Renal cortex interstitium (tissue), 15 donors: Measurements from ENCODE around the gene MCOLN2. TPM values are rescaled to one million over a fixed set of nuclear protein-coding genes. Genes with fewer than 3 reads are reported as not detected.
A peak's percentile ranks its signal among the peaks of the same experiment; 100 is the strongest.
"Not testable (repeated sequence)": the region's sequence is repeated elsewhere in the genome, so short reads cannot be mapped to it uniquely, and the experiment has no call there.

Experiments used
- DNase-seq, 11 donors: peaks; one replicate each; pipeline ENCODE4 v3.0.0-alpha.2; 2013; ENCODE audit warnings: low read depth in 9 of 11, low spot score in 4 of 11; ENCODE audit errors: extremely low read depth in 1 of 11
- long read RNA-seq, 16 experiments: transcript quantifications; one replicate each; lab custom pipeline, GENCODE V29; 2026
- polyA plus RNA-seq, 3 donors: library from polyadenylated mRNA; unstranded; fragments of 120-200 nt; gene quantifications; one replicate each; pipeline ENCODE4 v1.2.1, GENCODE V29; 2013; ENCODE audit not compliant: insufficient read length in 3 of 3

MCOLN2 gene
- 1 to 10 TPM in 1 of 3 donors, under 1 TPM in 2; 0.93 to 1.6 (median 0.93) TPM for polyA plus RNA-seq
- long read RNA-seq, donor 1, result 0 reads
- long read RNA-seq, donor 2, result 0 reads
- long read RNA-seq, donor 3, result 0 reads
- long read RNA-seq, donor 4, result 0 reads
- long read RNA-seq, donor 5, result 0 reads
- long read RNA-seq, donor 6, result 0 reads
- long read RNA-seq, donor 7, result 0 reads
- long read RNA-seq, donor 8, result 0 reads
- long read RNA-seq, donor 9, partial matches to known transcripts, result 0 of 1 reads
- long read RNA-seq, donor 9, other reads (novel, unspliced or antisense), result 0 of 1 reads
- long read RNA-seq, donor 10, result 0 reads
- long read RNA-seq, donor 11, result 0 reads
- long read RNA-seq, donor 12, result 0 reads
- long read RNA-seq, donor 13, result 0 reads
- long read RNA-seq, donor 14, result 0 reads
- long read RNA-seq, donor 15, result 0 reads
- long read RNA-seq, donor 16, result 0 reads

DNA sequence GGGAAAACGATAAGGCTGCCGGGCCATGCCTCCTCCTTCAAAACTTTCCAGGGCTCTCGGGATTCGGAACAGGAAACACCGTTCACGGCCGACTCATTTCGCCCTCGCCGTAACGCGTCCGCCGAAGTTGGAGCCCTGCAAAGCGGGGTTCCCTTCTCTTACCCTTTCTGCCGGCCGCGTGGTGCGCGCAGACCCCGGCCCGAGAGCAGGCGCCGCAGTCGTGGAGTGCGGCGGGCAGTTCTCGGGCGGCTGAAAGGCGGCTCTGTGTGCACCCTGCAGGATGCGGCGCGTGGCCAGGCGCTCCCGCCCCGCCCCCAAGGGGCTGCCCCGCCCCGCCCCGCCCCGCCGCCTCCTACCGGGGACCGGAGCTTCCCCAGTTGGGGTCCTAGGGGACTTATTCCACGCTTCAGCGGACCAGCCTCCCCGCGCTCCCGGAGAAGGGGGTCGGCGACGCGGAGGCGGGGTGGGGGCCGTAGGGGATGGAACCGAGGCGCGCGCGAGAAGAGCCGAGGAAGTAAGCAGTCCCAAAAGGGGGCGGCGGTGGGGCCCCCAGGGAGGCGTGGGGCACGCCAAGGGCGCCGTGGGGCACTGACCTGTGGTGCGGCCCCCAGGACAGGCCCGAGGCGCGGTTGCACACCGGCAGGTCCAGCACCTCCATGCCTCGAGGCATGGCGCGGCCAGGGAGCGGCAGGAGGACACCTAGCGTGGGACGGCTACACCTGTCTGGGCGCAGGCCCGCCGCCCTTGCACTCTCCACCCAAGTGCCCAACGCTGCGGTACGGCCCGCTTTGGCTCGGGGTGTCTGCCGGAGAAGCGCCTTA, at the start of gene MCOLN2:
TSS of gene MCOLN2 (minus strand) at position 268 of the 821 bp plus-strand sequence. CDS start at position 27, 241 bp downstream.
- DNase-seq, result peak in 3 of 11 donors; percentile 0 to 26 (median 12)

DNA sequence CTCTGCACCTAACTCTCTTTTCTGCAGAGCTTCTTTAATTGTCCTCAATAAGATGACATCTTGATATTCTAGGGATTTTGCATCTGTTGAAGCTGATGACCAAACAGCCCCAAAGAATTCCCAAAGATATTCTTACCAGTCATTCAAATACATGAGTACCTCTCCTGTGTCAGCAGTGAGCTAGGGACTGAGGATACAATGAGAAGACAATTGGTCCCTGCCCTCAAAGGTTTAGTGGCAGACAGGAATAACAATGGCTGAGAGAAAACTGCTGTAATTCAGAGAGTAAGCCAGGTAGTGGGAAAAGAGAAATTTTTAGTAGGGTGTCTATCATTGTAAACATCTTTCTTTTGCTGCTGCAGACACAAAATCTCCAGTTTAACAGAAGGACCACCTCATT, 45.5 kb upstream of the MCOLN2 start:
- DNase-seq, result no peak

DNA sequence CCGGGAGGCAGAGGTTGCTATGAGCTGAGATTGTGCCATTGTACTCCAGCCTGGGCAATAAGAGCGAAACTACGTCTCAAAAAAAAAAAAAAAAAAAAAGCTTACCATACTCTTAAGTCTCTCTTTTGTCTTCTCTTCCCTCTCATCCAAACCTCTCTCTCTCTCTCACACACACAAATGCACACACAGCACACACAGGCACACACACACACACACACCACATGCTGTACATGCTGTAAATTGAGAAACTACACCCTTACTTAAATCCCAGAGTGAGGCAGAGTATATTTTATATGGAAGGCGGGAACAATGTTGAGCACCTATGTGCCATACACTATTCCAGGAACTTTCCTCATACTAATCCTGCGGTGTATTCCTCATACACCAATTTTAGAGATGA, 44.9 kb upstream of the MCOLN2 start:
- no peak for DNase-seq

DNA sequence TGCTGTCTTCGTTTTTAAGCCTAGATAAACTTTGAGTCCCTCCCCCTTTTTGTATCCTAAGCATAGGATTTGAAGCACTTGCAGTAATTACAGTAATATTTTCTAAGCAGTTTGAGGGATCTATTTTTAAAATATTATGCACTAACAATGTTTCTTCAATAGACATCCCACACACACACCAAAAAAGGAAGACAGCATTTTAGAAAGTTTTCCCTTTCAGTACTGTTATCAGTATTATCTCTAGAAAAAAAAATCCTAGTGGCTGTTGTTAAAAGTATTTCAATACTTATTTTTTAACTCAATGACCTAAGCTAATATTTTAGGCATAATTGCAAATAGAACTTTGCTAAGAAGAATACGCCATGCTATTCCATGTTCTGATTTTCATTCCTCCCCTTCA, 36.3 kb upstream of the MCOLN2 start:
- no peak for DNase-seq

DNA sequence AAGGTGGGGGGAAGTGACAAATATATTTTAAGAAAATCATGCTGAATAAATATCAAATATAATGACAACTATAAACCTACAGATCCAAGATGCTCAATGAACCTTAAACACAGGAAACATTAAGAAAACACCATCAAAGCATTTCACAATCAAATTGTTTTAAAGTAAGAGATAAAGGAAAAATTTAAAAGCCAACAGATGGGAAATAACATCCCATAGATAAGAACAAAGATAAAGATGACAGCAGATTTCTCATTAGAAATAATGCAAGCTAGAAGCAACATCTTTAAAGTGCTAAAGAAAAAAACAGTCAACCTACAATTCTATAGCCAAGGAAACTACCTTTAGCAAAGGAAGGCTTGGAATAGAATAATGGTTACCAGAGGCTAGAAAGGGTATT, 33.6 kb upstream of the MCOLN2 start:
- DNase-seq, result no peak

DNA sequence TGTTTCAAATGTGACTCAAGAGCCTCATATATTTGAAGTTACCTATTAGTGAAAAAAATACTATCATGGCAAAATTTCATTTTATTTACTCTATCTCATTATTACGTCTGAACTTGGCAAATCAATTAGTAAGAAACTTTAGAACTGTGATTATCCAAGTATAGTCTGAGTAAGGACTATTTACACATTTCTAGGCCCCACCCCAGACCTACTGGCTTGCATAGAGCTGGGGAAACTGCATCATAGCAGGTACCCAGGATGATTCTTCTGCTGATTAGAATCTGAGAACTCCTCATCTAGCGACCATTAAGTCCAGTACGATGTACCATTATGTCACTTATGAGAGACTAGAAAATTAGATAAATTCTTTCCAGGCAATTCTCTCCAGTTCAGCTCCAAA, 31.2 kb upstream of the MCOLN2 start:
- DNase-seq, result no peak

DNA sequence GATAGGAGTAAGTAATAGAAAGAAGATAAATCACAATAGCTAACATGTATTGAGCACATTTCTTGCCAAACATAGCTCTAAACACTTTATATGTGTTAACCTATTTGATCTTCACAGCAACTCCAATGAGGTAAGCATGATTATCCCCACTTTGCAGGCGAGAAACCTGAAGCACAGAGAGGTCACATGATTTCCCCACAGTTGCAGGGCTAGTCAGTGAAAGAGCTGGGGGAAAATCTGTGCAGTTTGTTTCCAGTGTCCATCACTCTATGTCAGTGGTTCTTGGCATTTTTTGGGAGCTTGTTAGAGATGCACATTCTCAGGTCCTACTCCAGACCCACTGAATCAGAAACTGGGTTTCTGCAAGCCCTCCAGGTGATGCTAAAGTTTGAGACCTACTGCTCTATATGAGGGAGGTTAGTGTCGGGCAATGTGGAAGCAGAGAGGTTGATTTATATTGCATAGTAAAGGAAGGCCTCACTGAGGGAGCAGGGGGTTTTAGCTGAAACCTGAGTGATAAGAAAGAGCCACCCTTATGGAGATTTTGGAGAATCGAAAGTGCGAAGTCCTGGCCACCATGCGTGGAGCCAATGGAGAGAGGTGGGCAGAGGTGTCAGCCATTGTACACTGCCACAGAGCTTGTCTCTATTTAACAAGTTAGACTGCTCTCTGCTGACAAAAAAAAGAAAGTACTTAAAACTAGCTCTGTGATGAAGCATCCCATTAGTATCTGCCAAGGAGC, 30.5 kb upstream of the MCOLN2 start:
- DNase-seq, result no peak

DNA sequence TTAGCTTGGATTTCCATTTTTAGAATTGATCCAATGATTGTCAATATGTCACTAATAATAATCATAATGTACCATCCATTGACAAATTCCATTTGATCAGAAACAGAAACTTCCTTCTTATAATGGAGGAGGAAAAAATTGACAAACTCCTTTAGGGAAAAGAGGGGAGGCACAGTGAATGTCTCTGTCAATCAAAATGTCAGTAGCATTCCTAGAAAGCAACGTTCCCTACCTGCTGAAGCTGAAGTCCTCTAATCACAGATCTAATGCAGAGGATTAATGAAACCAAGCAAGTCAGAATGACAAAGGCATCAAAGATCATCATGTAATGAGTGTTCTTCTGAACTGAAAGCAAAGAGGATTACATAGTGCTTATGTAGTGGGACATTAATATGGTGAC, 29.0 kb upstream of the MCOLN2 start:
- no peak for DNase-seq

DNA sequence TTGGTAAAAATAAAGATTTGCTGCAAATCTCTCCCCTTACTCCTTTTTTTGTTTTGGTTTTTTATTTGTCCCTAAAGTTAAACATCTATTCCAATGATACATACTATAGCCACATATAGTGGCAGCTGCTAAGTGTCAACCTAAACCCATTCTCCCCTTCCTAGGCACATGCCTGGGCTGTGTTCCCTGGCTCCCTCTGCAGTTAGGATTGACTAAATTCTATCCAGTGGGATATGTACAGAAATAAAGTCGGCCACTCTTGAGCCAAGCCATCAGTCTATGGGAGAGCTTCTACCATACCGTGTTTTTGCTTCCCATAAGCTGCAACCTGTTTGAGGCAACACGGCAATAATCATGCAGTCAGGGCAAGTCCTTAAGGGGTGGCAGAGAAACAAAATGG, 27.8 kb upstream of the MCOLN2 start:
- DNase-seq, result no peak

DNA sequence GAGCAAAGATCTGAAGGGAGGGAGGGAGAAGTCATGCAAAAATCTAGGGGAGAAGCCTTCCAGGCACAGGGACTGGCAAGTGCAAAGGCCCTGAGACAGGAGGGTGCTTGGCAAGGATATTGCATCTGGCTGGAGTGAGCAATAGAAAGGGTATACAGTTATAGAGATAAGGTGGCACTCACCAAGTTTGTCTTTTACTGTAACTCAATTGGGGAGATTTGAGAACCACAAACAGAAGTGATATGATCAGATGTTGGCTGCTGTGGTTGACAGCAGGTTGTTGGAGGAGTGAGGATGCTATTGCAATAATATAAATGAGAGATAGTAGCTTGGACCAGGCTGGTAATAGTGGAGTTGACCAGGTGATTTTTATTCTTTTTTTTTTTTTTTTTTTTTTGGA, 25.8 kb upstream of the MCOLN2 start:
- DNase-seq, result no peak

DNA sequence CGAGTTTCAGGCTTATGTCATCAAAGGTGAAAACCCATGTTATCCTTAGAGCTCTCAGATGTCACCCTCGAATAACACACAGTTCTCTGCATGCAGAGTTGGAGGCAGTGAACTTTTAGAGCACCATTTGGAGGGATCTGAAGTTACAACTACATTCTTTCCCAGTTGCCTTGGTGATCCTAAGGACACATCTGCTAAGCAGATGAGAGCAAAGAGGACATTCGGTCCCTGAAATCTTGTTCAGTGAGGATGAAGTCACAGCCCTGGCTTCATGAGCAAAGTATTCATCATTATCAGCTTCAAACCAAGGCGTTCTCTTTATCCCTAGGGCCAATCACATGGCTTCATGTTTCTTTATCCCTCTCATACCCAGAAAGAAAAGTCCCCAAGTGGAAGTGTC, 23.1 kb upstream of the MCOLN2 start:
- no peak for DNase-seq

DNA sequence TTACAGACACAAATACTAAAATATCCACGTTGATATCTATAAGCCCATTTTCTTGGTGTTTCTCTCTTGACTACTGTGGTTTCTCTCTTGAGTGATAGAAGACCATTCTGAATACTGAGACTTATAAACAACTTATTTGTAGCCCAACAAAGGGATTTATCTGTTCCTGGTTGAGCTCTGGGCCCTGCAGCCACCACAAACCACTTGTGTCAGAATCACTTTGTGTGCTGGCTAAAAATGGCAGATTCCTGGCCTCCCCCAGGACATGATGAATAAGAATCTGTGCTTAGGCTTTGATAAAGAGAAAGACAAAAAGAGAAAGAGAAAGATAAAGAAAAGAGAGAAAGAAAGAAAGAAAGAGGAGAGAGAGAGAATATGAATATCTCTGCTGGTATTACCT, 18.9 kb upstream of the MCOLN2 start:
- DNase-seq, result no peak

DNA sequence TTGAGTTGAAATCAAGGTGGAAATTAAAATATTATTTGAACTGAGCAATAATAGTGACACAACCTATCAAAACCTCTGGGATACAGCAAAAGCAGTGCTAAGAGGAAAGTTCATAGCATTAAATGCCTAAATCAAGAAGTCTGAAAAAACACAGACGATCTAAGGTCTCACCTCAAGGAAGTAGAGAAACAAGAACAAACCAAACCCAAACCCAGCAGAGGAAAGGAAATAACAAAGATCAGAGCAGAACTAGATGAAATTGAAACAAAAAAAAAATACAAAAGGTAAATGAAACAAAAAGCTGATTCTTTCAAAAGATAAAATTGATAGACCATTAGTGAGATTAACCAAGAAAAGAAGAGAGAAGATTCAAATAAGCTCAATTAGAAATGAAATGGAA, 8.7 kb upstream of the MCOLN2 start:
- not testable (repeated sequence) for DNase-seq

DNA sequence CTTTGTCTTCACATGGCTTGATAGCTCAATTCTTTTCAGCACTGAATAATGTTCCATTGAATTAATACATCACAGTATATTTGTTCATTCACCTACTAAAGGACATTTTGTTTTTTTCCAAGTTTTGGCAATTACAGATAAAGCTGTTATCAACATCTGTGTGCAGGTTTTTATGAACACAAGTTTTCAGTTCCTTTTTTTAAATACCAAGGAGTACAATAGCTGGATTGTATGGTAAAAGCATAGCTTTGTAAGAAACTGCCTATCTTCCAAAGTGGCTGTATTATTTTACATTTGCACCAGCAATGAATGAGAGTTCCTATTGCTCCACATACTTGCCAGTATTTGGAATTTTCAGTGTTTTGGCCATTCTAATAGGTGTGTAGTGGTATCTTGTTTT, 4.8 kb upstream of the MCOLN2 start:
- no peak for DNase-seq

DNA sequence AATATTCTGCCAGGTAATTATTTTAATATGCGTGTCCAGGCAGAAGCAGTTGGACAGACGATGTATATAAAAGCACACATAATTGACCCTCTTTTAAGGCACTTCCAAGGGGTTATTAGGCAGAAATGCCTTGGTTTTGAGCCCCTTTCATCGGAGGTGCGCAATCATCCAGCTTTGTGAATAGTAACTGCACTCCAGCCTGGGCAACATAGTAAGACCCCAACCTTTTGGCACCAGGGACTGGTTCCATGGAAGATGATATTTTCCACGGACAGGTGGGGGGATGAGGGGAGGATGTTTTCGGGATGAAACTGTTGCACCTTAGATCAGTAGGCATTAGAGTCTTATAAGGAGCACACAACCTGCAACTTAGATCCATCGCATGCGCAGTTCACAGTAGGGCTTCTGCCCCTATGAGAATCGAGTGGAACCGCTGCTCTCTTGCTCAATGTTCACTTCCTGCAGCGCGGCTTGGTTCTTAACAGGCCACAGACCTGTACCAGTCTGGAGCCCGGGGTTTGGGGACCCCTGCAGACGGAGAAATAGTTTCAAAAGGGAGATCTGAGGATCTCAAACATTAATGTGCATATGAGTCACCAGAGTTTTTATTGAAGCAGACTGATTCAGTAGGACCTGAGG, 1.8 kb upstream of the MCOLN2 start:
- DNase-seq, result no peak

DNA sequence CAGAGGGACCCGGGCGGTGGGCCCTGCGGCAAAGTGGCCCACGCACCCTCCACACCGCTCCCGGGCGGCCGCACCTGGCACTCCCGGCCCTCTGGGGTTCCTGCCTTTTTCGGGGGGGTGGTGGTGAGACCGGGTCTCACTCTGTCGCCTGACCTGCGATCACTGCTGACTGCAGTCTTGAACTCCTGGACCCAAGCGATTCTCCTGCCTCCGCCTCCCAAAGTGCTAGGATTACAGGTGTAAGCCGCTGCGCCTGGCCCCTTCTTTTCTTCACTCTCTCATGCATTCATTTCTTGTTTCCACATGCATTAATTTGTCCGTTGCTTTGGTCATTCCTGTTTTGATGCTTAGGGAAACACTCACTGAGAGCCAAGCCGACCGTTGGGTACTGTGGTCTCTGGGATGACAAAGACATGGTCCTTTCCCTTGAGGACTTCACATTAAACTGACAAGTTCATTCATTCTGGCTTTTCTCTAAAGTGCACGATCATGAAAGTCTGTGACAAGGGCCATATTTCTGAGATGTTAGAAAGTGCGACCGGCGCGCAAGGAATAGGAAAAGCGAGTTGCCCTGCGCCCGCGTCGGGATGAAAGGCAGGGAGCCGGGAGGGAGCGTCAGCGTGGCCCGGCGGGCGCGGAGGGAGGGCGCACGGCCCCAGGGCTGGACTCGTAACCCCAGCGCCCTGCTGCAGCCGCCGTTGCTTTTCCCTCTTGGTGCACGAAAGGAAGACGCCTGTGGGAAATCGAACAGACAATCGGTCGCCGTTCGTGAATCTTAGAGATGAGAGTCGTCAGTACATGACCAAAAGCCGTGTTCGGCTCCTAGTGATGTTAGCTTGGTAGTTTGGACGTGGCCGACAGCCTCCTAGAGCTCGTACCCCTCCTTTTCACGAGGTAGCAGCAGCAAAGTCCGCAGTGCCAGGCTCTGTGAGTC, 1.0 kb upstream of the MCOLN2 start:
- peak in 2 of 11 donors; percentile 3 to 12 for DNase-seq

DNA sequence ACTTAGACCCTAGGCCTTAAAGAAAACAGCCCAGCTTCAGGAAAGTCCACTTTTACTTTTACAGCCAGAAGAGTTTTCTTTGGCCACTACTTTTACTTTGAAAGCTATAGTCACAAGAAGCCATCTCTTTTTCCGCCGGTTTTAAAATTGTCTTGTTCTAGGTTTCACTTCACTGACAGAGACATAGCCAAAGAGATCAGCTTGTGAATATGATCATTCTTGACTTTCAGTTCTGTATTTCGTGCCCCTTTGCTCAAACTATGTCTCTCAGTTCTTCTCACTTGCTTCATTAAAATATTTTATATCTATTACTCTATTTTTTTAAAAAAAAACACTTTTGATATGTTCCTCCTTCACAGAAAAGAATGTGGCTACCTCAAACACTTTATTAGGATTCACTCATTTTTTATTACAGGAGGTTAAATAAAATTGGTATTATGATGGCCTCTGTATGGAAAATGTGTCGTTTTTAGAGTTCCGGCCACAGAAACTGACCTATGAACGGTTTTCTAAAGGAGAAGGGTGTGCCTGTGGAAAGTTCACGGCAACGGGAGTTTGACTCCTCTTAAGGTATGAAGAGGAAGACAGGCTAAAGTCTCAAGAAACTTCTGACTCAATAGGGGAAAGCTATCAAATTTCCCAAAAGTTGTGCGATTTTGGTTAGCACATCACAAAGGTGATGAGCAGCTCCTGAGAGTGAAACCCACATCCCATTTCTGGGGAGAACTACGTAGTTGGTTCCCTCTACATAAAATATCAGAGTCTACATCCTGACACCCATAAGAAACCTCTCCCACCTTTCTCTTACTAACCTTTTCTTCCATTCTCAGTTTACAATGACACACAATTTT, 1.2 kb downstream of the MCOLN2 start:
- DNase-seq, result no peak
